Fibroblast of peridontal ligament (primary cell): ENCODE measurements around the gene TMA16.
"Not testable (repeated sequence)": the region's sequence is repeated elsewhere in the genome, so short reads cannot be mapped to it uniquely, and the experiment has no call there.

Source experiments
- DNase-seq: peaks from one replicate; pipeline ENCODE4 v3.0.0-alpha.2; 2010; ENCODE audit errors: extremely low read depth

TMA16 gene

DNA sequence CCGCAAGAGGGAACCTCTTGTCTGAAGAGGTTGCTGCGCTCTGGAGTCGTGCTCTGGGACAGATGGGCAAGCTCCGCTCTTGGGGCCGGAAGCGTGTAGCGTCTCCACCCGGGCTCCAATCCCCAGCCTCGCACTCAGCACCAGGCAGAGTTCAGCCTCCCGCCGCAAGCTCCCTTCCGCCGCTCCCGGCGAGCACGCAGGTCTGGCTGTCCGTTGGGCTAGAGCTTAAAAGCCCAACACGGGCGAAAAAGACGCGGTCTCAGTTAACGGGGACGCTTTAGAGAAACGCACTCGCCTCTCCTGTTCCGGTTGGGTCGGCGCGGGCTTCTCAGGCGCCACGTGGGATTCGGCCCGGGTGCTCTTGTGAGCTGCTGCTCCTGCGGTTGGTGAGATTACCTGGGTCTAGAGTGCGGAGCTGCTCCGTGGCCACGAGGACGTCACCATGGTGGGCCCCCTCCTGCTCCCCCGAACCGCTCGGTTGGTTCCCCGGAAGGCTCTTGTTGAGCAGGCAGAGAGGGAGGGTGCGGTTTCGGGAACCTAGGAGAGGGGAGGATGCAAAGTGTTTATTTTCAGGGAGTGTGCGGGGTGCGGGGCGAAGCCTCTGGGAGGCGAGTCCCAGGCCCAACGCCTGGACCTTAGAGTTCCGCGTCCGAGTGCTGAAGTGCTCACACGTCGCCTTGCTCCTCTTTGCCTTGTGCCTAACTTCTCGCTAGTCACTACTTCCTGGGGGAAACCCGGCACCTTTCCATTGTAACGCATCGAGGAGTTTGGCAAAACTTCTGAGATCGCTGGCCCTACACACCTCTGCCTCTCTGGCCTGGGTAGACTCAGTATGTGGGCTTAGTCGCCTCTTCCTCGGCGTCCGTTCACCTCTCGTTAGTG is at the start of gene TMA16:
Gene TMA16 (plus strand): TSS at position 331 of the 882 bp plus-strand sequence. CDS start 112 bp downstream, at position 443.
- peak; percentile 95 for DNase-seq

DNA sequence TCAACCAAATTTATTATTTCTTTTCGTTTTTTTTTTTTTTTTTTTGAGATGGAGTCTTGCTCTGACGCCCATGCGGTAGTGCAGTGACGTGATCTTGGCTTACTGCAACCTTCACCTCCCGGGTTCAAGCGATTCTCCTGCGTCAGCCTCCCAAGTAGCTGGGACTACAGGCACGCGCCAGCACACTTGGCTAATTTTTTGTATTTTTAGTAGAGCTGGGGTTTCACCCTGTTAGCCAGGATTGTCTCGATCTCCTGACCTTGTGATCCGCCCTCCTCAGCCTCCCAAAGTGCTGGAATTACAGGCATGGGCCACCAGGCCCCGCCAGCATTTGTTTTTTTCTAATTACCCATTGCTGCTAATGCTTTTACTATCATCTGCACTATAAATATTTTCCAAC is 47.5 kb upstream of the TMA16 start:
- DNase-seq, result not testable (repeated sequence)

DNA sequence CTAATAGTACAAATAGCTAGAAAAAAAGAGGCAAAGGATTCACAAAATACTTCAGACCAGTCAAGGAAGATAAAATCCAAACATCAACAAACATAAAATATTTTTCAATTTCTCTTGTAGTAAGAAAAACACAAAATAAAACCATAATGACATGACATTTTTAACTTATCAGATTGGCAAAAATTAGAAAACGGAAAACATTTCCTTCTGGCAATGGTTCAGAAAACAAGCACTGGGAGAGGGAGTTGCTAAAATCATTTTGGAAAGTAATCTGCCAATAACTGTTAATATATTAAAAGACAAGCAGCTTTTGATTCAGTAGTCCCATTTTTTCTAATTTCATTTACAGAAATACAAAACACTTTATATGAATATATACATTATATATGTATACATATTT is 47.0 kb upstream of the TMA16 start:
- DNase-seq, result no peak

DNA sequence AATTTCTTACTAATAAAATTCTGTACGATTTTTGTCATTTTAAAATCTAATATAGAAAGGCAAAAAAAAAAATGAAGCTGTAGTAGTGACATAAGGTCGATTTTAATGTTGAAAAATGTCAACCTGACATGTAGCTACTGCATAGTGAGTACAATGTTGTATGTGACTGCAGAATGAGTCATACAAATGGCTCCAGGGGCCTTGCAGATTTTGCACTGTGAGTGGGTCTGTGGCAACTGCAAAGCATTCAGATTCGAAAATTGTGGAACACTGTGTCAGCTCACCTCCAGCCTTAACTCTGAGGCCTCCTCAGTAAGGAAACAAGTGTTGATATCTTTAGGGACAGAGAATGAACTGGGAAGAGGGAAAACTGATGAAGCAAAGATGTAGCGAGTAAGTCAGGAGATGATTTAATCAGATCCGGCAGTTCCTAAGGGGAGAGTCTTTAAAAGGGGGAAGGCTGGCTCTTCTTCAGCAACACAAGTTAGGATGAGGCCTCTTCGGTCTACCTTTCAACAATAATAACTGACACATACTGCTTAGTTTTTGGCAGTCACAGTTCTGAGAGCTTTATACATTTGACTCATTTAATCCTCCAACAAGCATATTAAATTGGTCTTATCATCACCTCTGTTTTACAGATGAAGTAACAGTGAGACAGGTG is 45.8 kb upstream of the TMA16 start:
- no peak for DNase-seq

DNA sequence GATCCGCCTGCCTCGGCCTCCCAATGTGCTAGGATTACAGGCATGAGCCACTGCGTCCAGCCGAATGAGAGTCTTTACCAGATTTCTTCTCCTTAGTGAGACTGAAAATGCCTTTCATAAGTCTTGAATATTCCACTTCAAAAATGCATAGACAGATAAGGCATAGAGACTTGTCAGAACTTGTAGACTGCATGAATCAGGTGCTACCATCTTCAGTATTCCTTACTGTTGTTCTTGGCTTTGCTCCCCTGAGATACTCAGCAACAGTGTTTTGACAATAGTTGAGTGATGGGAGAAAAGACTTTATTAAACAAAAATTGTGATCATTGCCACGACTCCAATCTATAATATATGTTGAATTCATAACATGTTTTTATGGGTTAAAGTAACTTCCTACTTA is 31.9 kb upstream of the TMA16 start:
- DNase-seq, result no peak

DNA sequence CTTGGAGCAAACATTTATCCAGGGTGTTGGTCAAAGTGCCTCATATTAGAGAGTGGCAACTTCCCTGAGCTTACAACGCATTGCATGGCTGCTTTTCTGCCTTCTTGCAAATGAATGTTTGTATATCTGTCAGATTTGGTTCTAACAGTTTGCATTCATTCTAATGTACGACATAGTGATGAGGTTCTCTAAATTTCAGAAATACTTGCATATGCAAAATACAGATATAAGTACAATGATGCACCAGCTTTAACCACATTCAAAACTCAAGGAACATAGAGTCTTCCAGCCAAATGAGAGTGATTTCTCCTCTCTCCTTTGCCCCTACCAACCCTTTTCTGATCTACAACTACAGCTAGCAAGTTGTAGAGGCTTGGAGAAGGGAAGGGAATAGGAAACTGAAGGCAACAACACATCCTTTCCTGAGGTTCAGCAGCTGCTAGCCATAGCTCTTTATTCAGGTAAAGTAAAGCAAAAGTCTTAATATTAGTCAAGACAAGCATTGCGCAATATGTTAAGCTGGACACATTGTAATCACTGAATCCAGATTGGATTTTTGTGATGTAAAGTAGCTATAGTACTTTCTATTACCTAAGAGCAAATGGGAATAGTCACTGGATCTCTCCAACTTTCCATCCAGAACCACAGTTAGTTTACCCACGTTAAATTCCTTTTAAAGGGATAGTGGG is 27.3 kb upstream of the TMA16 start:
- no peak for DNase-seq

DNA sequence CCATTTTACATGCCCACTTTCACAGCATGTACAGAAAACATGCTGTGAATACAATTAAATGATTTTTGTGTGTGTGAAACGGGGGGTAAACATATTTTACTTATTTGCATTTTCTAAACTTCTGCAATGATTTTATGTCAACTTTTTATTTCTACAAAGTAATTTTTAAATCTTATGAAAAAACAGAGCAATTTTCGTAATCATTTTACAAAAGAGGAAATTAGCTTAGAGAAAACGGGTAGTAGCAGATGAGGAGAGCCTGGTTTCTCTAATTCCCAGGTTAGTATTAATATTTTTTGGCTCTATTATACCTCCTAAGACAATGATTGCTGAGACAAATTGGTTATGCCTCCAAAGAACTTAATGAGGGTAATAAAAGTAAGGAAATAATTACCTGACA is 24.1 kb upstream of the TMA16 start:
- no peak for DNase-seq

DNA sequence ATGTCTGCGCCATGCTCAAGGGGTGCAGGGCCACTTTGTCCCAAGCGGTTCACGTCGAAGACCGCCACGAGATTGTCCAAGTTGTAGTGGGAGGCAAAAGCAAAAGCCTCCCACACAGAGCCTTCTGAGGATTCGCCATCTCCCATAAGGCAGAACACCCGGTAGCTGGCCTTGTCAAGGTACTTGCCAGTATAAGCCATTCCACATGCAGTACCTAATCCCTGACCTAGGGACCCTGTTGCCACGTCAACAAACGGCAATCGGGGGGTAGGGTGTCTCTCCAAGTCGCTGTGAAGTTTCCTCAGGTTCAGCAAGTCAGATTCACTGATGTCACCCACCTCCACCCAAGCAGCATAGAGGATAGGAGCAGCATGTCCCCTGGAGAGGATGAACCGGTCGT is 21.4 kb upstream of the TMA16 start:
- no peak for DNase-seq

DNA sequence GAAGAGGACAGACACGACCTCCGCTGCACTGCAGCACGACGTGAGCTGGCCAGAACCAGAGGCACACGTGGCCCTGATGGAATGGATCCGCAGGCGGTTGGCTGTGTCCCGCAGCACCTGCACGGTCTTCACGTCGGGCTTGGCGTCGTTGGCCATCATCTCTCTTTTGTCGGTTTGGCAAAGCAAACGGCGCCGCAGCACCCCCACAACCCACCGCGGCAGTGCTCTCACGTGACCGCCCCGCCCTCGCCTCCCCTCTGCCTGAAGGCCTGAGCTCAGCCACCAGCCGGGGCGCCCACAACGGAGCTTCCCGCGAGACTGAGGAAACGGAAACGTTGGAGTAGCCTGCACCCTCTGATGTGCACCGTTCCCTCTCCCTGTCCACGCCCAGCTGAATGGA is 20.9 kb upstream of the TMA16 start, which contains the start of gene TKTL2:
Gene TKTL2 (minus strand): TSS at position 179 of the 400 bp plus-strand sequence. CDS start 20 bp downstream, at position 159.
- DNase-seq, result no peak

DNA sequence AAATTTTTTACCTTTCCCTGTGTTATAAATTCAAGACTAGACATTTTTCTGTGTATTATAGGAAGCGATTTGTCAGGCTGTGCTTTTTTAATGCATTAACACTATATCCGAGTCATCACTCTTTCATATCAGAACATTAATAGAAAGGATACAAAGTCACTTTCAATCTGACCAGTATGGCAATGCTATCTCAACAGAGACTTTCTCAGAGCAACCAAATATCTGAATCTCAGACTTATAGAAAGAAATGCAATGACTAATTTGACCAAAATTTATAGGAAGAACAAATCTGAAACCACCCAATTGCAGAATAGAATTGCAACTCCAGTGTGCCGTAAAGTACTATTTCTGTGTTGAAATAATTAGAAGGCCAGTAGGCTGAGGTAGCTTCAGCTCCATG is 20.5 kb upstream of the TMA16 start:
- DNase-seq, result no peak

DNA sequence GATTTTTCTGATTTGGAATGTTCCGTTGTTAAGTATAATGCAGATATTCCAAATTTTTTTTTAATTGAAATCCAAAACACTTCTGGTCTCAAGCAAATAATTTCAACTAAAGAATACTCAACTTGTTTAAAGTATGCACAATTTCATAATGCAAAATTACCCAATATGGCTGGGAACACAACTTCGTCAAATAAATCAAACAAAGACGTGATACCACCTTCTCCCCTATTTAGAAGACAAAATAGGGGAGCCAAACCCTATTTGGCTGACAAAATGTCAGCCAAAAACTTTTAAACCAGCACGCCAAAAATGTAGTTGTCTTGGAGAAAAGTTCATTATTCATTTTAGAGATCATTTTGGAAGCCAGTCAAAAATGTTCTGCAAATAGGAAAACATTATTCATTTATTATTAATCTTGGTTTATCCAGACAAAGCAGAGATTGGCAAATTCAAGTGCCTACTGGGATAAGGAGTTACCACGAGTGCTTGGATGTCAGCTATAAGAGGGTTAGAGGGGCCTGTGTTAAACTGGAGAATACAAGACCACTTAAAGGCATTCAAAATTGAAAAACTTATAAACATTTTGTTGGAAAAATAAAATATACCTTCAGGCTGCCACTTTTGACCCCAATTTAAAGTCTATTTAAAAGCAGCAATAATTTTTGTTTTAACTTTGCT is 17.6 kb upstream of the TMA16 start:
- DNase-seq, result no peak

DNA sequence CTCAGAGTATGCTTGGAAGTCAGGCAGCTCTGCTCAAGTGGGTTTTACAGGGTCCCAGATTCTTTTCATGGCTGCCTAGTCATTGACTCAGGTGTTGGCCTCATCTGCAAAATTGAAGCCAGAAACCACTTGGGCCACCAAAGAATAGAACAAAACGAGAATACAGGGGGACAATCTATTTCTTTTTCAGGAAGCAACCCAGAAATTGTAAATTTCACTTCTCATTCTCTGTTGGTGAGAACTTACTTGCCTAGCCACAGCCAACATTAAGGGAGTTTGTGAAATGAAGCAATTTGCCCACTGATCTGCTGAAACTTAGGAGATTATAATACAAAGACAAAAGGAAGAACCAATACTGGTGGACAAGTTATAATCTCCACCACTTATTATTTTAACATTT is 12.3 kb upstream of the TMA16 start:
- DNase-seq, result no peak

DNA sequence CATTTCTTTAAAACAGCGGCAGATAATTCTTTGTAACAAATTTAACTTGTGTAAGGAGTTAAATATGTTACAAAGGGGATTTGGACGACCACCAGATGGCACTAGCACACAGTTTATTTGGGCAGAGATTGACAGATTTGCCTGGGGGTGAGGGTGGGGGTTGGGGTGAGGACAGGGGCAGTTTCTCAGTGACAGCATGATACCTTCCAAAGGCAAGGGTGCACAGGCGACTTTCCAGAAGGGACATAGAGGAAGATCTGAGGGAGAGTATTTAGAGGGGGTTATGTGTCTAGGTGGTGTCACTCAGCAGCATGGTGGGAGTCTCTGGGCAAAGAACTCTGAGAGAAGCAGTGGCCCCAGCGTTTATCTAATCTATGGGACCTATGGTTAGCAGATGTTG is 9.6 kb upstream of the TMA16 start:
- DNase-seq, result peak; percentile 68

DNA sequence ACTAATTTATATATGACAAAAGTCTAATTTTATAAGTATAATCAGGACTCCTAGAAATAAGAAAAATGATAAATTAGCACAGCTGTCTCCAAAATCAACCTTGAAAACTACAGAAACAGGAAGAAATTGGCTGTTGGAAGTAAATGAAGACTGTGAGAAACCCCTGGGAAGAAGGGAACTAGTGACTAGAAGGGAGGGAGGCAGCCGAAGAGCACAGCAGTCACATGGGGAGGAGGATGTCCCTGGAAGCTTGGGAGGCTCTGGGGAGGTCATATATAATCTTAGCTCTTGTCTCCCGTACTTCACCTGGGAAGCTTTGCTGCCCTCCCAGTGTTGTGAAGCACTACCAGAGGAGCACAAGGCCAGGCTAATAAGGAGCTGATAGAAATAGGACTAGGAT is 8.9 kb upstream of the TMA16 start:
- DNase-seq, result no peak

DNA sequence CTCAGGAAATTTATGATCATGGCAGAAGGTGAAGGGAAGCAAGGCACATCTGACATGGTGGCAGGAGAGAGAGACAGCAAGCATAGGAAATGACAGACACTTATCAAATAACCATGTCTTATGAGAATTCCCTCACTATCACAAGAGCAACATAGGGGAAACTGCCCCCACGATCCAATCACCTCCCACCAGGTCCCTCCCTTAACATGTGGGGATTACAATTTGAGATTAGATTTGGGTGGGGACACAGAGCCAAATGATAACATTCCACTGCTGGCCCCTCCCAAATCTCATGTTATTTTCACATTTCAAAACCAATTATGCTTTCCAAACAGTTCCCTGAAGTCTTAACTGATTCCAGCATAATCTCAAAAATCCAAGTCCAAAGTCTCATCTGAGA is 8.2 kb upstream of the TMA16 start:
- DNase-seq, result no peak

DNA sequence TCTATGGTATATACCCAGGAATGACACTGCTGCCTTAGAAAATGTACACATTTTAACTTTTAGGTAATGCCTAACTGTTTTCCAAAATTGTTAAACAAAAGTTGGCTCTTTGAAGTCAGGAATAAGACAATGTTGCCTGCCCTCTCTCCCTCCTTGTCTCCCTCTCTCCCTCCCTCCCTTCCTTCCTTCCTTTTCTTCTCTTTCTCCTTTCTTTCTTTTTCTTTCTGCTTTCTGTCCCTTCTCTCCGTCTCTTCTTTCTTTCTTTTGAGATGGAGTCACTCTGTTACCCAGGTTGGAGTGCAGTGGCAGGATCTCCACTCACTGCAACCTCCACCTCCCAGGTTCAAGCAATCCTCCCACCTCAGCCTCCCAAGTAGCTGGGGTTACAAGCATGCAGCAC is 4.6 kb upstream of the TMA16 start:
- DNase-seq, result no peak

DNA sequence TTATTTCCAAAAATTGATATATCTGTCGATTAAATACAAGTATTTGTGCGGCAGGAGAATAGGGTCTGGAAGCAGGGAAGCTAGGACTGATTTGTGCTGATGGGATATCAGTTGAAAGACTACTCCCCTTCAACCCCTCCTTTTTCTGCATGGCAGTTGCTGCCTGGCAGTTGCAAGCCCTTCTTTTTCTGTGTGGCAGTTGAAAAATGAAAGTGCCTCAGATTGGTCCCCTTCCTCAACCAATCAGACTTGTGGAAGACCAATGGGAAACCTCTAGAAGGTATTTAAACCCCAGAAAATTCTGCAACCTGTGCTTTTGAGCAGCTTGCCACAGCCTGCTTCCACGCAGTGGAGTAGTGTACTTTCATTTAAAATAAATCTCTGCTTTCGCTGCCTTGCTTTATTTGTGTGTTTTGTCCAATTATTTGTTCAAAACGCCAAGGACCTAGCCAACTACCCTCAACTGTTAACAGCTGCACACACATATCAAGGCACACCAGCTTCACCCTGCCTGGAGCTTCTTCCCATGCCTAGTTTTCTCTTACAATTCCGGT is 1.5 kb upstream of the TMA16 start:
- peak; percentile 12 for DNase-seq

DNA sequence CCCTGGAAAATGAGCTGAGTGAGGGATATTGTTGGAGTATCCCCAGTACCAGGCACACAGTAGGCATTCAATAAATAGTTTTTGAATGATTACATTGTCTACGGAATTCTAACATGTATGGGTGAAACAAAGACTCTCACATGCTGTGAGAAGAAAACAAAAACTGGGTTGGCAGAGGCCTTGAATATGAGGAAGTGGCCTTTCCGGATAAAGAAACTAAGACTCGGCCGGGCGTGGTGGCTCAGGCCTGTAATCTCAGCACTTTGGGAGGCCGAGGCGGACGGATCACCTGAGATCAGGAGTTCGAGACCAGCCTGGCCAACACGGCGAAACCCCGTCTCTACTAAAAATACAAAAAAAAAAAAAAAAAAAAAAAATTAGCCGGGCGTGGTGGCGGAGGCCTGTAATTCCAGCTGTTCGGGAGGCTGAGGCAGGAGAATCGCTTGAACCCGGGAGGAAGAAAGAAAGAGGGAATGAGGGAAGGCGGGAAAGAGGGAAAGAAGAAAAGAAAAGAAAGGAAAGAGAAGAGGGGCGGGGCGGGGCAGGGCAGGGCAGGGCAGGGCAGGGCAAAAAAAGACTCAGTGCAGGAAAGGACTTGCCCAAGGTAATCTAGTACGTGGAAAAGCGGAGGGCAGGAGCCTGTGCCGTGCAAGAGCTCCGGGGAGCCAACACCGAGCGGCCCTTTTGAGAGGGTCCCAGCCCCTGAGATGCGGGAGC is 689 bp upstream of the TMA16 start:
- DNase-seq, result no peak

DNA sequence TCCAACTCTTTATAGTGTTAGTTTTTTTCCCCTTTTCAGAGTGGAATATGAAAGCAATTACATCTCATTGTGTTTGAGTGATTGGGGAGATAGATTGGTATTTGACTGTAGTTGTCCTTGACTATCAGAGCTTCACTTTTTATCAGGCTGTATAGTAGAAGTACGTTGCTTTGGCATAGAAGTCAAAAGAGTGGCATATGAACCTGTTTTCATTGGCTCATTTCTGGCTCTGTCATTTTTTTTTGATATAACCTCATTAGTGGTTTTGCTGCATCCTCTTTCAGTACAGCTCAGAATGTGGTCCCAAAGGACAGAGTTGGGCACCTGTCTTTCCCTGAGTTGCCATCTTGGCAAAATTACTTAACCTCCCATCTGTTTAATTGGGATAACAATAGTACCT is 1.4 kb downstream of the TMA16 start:
- no peak for DNase-seq

DNA sequence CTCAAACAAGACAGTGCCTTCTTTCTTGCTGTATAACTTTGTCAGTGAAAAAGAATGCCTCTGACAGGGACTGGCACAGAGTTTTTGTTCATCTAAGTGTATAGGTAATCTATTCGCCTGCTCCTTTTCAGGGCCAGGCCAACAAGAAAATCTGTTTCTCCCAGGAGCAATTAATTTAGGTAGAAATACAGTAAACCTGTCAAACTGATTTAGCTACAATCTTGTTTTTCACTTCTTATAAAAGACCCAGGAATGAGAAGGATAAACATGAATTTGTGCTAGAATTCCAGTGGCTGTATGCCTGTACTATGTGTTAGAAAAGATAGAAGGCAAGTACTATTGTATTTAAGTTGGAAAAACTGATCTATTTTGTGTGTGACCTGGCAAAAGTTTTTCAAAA is 6.1 kb downstream of the TMA16 start:
- no peak for DNase-seq

DNA sequence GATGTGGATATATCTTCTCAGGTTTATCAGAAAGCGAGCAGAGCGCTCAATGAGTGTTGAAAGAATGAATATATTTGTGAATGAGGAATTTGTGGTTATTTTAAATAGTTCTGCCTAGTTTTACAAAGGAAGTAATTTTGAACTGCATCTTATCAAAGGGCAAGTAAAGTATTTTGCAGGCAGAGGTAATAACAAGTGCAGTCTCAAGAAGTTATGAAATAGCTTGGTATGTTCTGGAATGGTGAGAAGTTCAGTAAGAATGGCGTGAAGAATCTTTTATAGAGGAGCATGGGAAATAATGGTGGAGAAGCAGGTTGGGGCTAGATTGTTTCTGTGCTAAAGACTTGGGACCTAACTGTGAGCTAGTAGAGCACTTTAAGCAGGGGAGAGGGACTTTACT is 10.9 kb downstream of the TMA16 start:
- DNase-seq, result no peak
